IMR-90 (cell line): Measurements from ENCODE around the gene AGAP4. TPM values are rescaled to one million over a fixed set of nuclear protein-coding genes. Genes with fewer than 3 reads are reported as not detected.

Experiments
- ATAC-seq: fragments of 200-7000 bp; cut with Tn5 transposase; 2 replicates; pipeline ENCODE4 v1.9.1; 2020; ENCODE audit warnings: low read depth, mild to moderate bottlenecking, moderate library complexity
- BruUV-seq: library from RNA; stranded (reverse); fragments of 400-500 nt; replicated peaks from 2 replicates; lab custom pipeline; 2021; lab: Mats Ljungman, UMichigan
- CTCF ChIA-PET: fragments of 300-600 bp; formaldehyde crosslinking; extraction: SDS; loops from one replicate; lab custom pipeline; 2021; ENCODE audit warnings: antibody characterized with exemption; lab: Yijun Ruan, JAX
- POLR2A ChIA-PET: fragments of 300-600 bp; sonication (Branson Sonifier 250); formaldehyde crosslinking; loops from one replicate; lab custom pipeline; 2022; ENCODE audit warnings: antibody characterized with exemption; ENCODE audit not compliant: unreplicated experiment; lab: Charles Lee
- DNase-seq: peaks from one replicate; pipeline ENCODE4 v3.0.0; 2013
- H2AFZ ChIP-seq: replicated peaks from 2 replicates; pipeline ENCODE3; 2013; ENCODE audit warnings: low read length, mild to moderate bottlenecking; ENCODE audit not compliant: poor library complexity
- H2AK5ac ChIP-seq: 2 replicates; pipeline ENCODE4 v1.6.1; 2013; ENCODE audit warnings: low read depth, low read length, inconsistent platforms
- H2AK9ac ChIP-seq: replicated peaks from 2 replicates; pipeline ENCODE3; 2013; ENCODE audit warnings: mild to moderate bottlenecking, low read depth, low read length, moderate library complexity; ENCODE audit not compliant: poor library complexity
- H2BK120ac ChIP-seq: 2 replicates; pipeline ENCODE4 v1.6.1; 2013; ENCODE audit warnings: low read depth, low read length, inconsistent platforms
- H2BK15ac ChIP-seq: 3 replicates; pipeline ENCODE4 v1.6.1; 2013; ENCODE audit warnings: low read depth, low read length, inconsistent platforms
- H2BK20ac ChIP-seq: 2 replicates; pipeline ENCODE4 v1.6.1; 2013; ENCODE audit warnings: low read depth, mild to moderate bottlenecking, inconsistent platforms, low read length, moderate library complexity
- H2BK5ac ChIP-seq: 2 replicates; pipeline ENCODE4 v1.6.1; 2013; ENCODE audit warnings: mild to moderate bottlenecking, low read depth, low read length, inconsistent platforms; ENCODE audit not compliant: poor library complexity, severe bottlenecking
- H3K14ac ChIP-seq: replicated peaks from 2 replicates; pipeline ENCODE4 v1.6.1; 2013; ENCODE audit warnings: low read depth, low read length, inconsistent platforms
- H3K18ac ChIP-seq: 2 replicates; pipeline ENCODE4 v1.6.1; 2013; ENCODE audit warnings: low read depth, low read length, control low read depth
- H3K23ac ChIP-seq: 2 replicates; pipeline ENCODE4 v1.6.1; 2013; ENCODE audit warnings: low read depth, low read length, inconsistent platforms
- H3K27ac ChIP-seq: 2 replicates; pipeline ENCODE4 v1.5.1; 2013; ENCODE audit warnings: mild to moderate bottlenecking, control low read depth, low read length; ENCODE audit not compliant: insufficient read depth
- H3K27me3 ChIP-seq: 2 replicates; pipeline ENCODE4 v1.6.1; 2013; ENCODE audit warnings: low read length; ENCODE audit not compliant: control insufficient read depth, insufficient read depth
- H3K36me3 ChIP-seq: 2 replicates; pipeline ENCODE4 v1.6.1; 2013; ENCODE audit warnings: low read length, mixed read lengths; ENCODE audit not compliant: control insufficient read depth, insufficient read depth
- H3K4ac ChIP-seq: 2 replicates; pipeline ENCODE4 v1.6.1; 2013; ENCODE audit warnings: low read depth, low read length, inconsistent platforms
- H3K4me1 ChIP-seq: 2 replicates; pipeline ENCODE4 v1.6.1; 2013; ENCODE audit warnings: low read length, mixed read lengths; ENCODE audit not compliant: control insufficient read depth, insufficient read depth
- H3K4me2 ChIP-seq: 2 replicates; pipeline ENCODE4 v1.6.1; 2013; ENCODE audit warnings: low read depth, mild to moderate bottlenecking, control low read depth, low read length, moderate library complexity
- H3K4me3 ChIP-seq: 2 replicates; pipeline ENCODE4 v1.5.1; 2013; ENCODE audit warnings: low read depth, mild to moderate bottlenecking, control low read depth, low read length, moderate library complexity; ENCODE audit not compliant: insufficient read depth
- H3K56ac ChIP-seq: 2 replicates; pipeline ENCODE4 v1.6.1; 2013; ENCODE audit warnings: low read length, inconsistent platforms; ENCODE audit not compliant: insufficient read depth; ENCODE audit errors: extremely low read depth
- H3K79me1 ChIP-seq, 2 experiments: 2 replicates each; pipeline ENCODE4 v1.6.1; 2013; ENCODE audit warnings: low read length in 2 of 2, inconsistent platforms in 1 of 2, low read depth in 1 of 2
- H3K9ac ChIP-seq: 2 replicates; pipeline ENCODE4 v1.6.1; 2013; ENCODE audit warnings: low read depth, low read length, control low read depth
- H3K9me1 ChIP-seq: 2 replicates; pipeline ENCODE4 v1.6.1; 2013; ENCODE audit warnings: low read length, inconsistent platforms; ENCODE audit not compliant: insufficient read depth
- H3K9me3 ChIP-seq: 2 replicates; pipeline ENCODE4 v1.6.1; 2013; ENCODE audit warnings: low read length; ENCODE audit not compliant: control insufficient read depth, insufficient read depth
- H4K20me1 ChIP-seq: 2 replicates; pipeline ENCODE4 v1.6.1; 2013; ENCODE audit warnings: low read length, inconsistent platforms; ENCODE audit not compliant: insufficient read depth
- H4K5ac ChIP-seq: 2 replicates; pipeline ENCODE4 v1.6.1; 2013; ENCODE audit warnings: mild to moderate bottlenecking, low read depth, low read length, control low read depth
- H4K8ac ChIP-seq, 2 experiments: 2 replicates each; pipeline ENCODE4 v1.6.1; 2013; ENCODE audit warnings: low read depth in 2 of 2, low read length in 2 of 2, control low read depth in 1 of 2, inconsistent platforms in 1 of 2
- H4K91ac ChIP-seq: 2 replicates; pipeline ENCODE4 v1.6.1; 2013; ENCODE audit warnings: low read depth, low read length, inconsistent platforms; ENCODE audit not compliant: insufficient read depth
- BHLHE40 ChIP-seq: fragments of 150-350 bp; IDR thresholded peaks from 2 replicates; pipeline ENCODE4 v1.6.1; 2016; ENCODE audit warnings: mild to moderate bottlenecking, low read depth, low read length
- CEBPB ChIP-seq: IDR thresholded peaks from 2 replicates; pipeline ENCODE4 v1.6.1; 2012; ENCODE audit warnings: low read depth, low read length, improper control_type of control experiment
- CHD1 ChIP-seq: IDR thresholded peaks from 2 replicates; pipeline ENCODE4 v1.6.1; 2012; ENCODE audit warnings: low read depth, low read length, improper control_type of control experiment
- CTCF ChIP-seq: conservative IDR thresholded peaks from 2 replicates; pipeline ENCODE4 v1.5.1; 2012; ENCODE audit warnings: mild to moderate bottlenecking, low read depth, low read length, improper control_type of control experiment
- FOS ChIP-seq: fragments of 150-350 bp; IDR thresholded peaks from 2 replicates; pipeline ENCODE4 v1.6.1; 2016; ENCODE audit warnings: low read depth, low read length
- MAFK ChIP-seq: IDR thresholded peaks from 2 replicates; pipeline ENCODE4 v1.6.1; 2012; ENCODE audit warnings: low read depth, low read length, improper control_type of control experiment
- MAZ ChIP-seq: IDR thresholded peaks from 2 replicates; pipeline ENCODE4 v1.6.1; 2012; ENCODE audit warnings: low read depth, mild to moderate bottlenecking, low read length, improper control_type of control experiment, moderate library complexity, borderline replicate concordance
- MXI1 ChIP-seq: IDR thresholded peaks from 2 replicates; pipeline ENCODE4 v1.6.1; 2012; ENCODE audit warnings: low read depth, mild to moderate bottlenecking, low read length, moderate library complexity, borderline replicate concordance
- NFE2L2 ChIP-seq: fragments of 150-350 bp; IDR thresholded peaks from 2 replicates; pipeline ENCODE4 v1.6.1; 2016; ENCODE audit warnings: low read depth, mild to moderate bottlenecking, low read length
- POLR2A ChIP-seq: IDR thresholded peaks from 2 replicates; pipeline ENCODE4 v1.6.1; 2012; ENCODE audit warnings: mild to moderate bottlenecking, low read depth, low read length
- RAD21 ChIP-seq: IDR thresholded peaks from 2 replicates; pipeline ENCODE4 v1.6.1; 2012; ENCODE audit warnings: low read length, improper control_type of control experiment
- RCOR1 ChIP-seq: IDR thresholded peaks from 2 replicates; pipeline ENCODE4 v1.6.1; 2012; ENCODE audit warnings: mild to moderate bottlenecking, low read length, improper control_type of control experiment; ENCODE audit not compliant: insufficient replicate concordance
- RFX5 ChIP-seq: IDR thresholded peaks from 2 replicates; pipeline ENCODE4 v1.8.0; 2012; ENCODE audit warnings: low read depth, mild to moderate bottlenecking, low read length, moderate library complexity
- SMC3 ChIP-seq: fragments of 150-350 bp; IDR thresholded peaks from 2 replicates; pipeline ENCODE4 v1.6.1; 2016; ENCODE audit warnings: low read depth, mild to moderate bottlenecking, antibody characterized with exemption, low read length, moderate library complexity
- USF2 ChIP-seq: fragments of 150-350 bp; IDR thresholded peaks from 2 replicates; pipeline ENCODE4 v1.6.1; 2017; ENCODE audit warnings: mild to moderate bottlenecking, antibody characterized with exemption, low read length, low read depth
- WGBS, 2 experiments: methylation state at CpG; one replicate each; pipeline versions ENCODE4 v1.1.5 to v1.1.7; 2013; ENCODE audit warnings: missing lambda C conversion rate in 2 of 2; ENCODE audit not compliant: insufficient read length in 1 of 2; ENCODE audit errors: extremely low coverage in 2 of 2; 5-methylcytosine and 5-hydroxymethylcytosine counted together
- dilution Hi-C: fragments of 300-500 bp; cut with HindIII; formaldehyde crosslinking; loops from one replicate; pipeline ENCODE4 v1.14.3; 2018; ENCODE audit warnings: low sequenced_read_pairs; ENCODE audit not compliant: unreplicated experiment
- in situ Hi-C: fragments of 300-500 bp; cut with MboI; formaldehyde crosslinking; loops from 3 replicates; pipeline ENCODE4 v1.14.3; 2019; ENCODE audit warnings: low sequenced_read_pairs, inconsistent platforms, mixed read lengths
- intact Hi-C: fragments of 100-400 bp; cut with micrococcal nuclease; formaldehyde crosslinking; loops from 2 replicates; pipeline ENCODE4 v1.10.0; 2022
- polyA plus RNA-seq, 3 experiments: library from polyadenylated mRNA; depleted of rRNA; stranded (reverse); fragments of >200 nt; gene quantifications; 2 replicates each; pipeline ENCODE4 v1.2.3, GENCODE V29; 2012; ENCODE audit warnings: low replicate concordance in 1 of 3
- total RNA-seq: library from RNA; depleted of rRNA; stranded (reverse); fragments of >200 nt; gene quantifications from 2 replicates; pipeline ENCODE4 v1.2.3, GENCODE V29; 2012
- TF ChIP-seq, protein P1 (sequence below): fragments of 150-350 bp; IDR thresholded peaks from 2 replicates; pipeline ENCODE4 v1.6.1; 2016; ENCODE audit warnings: low read depth, mild to moderate bottlenecking, low read length, moderate library complexity, borderline replicate concordance

The AGAP4 gene
- total and polyA plus RNA-seq, 2 of the 4 experiments (the other 2 are of a cell fraction): 1.8 to 6.7 TPM

GRCh38 chr10:45811075-45811474 lies 36.2 kb downstream of the AGAP4 start:
- Histone ChIP-seq H3K4me3 (no peak overlapping the region), H4K20me1 (no peaks in the 10 kb centered on the region), H3K79me1 (no peaks in the 10 kb centered on the region), H3K56ac (no peak overlapping the region), H2BK20ac (no peak overlapping the region), H2BK15ac (no peak overlapping the region), H3K4ac (no peak overlapping the region), H3K4me2 (no peak overlapping the region), H2AK5ac (no peak overlapping the region), H3K18ac (no peak overlapping the region), H3K27me3 (no peaks in the 10 kb centered on the region), H3K4me1 (no peaks in the 10 kb centered on the region), H2AK9ac (no peak overlapping the region), H4K5ac (no peak overlapping the region), H2BK120ac (no peak overlapping the region), H3K14ac (no peak overlapping the region), H3K27ac (no peak overlapping the region), H3K9ac (no peak overlapping the region), H3K9me3 (no peaks in the 10 kb centered on the region), H3K23ac (no peak overlapping the region), H3K36me3 (no peaks in the 10 kb centered on the region), H2AFZ (no peak overlapping the region), H2BK5ac (no peak overlapping the region), H4K91ac (no peak overlapping the region), H3K9me1 (0 out of 2 replicates have a peak, but pooled peaks cover 3% of the 10 kb centered on the region), H4K8ac (no peak overlapping the region)
- TF ChIP-seq SMC3: no peak
- TF ChIP-seq MAFK: no peak
- TF ChIP-seq MXI1: no peak
- no peak for TF ChIP-seq BHLHE40
- TF ChIP-seq CTCF: no peak
- TF ChIP-seq RCOR1: no peak
- no peak for TF ChIP-seq USF2
- TF ChIP-seq RAD21: no peak
- TF ChIP-seq FOS: no peak
- TF ChIP-seq MAZ: no peak
- TF ChIP-seq, protein P1, sequence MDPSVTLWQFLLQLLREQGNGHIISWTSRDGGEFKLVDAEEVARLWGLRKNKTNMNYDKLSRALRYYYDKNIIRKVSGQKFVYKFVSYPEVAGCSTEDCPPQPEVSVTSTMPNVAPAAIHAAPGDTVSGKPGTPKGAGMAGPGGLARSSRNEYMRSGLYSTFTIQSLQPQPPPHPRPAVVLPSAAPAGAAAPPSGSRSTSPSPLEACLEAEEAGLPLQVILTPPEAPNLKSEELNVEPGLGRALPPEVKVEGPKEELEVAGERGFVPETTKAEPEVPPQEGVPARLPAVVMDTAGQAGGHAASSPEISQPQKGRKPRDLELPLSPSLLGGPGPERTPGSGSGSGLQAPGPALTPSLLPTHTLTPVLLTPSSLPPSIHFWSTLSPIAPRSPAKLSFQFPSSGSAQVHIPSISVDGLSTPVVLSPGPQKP: no peak
- no peak for TF ChIP-seq CHD1
- no peak for TF ChIP-seq POLR2A
- no peak for TF ChIP-seq RFX5
- no peak for TF ChIP-seq CEBPB
- no peak for TF ChIP-seq NFE2L2
- no TSS peak for BruUV-seq
- in situ Hi-C loops: no loop called here
- dilution Hi-C loops: no loop called here
- POLR2A ChIA-PET: no interaction called here
- intact Hi-C loops: loop anchor here (2.0 kb wide), 1 partner anchor 218 kb away; no protein-coding TSS in a partner anchor
- WGBS, 2 experiments: no CpG with 5 or more reads among the region's 6 CpGs
- ATAC-seq (no peak), DNase-seq (no peak)
- CTCF ChIA-PET: no interaction called here
